CD14-positive monocyte (primary cell): Measurements from ENCODE around the gene FBXO36. TPM values are rescaled to one million over a fixed set of nuclear protein-coding genes. Genes with fewer than 3 reads are reported as not detected.

ENCODE experiments used
- DNase-seq, 3 donors: peaks; one replicate each; pipeline ENCODE4 v3.0.0-alpha.2; 2011 to 2022
- H2AFZ ChIP-seq: 2 replicates; pipeline ENCODE4 v1.6.0; 2012; ENCODE audit warnings: mild to moderate bottlenecking, low read depth, low read length, inconsistent platforms; ENCODE audit not compliant: insufficient read depth, poor library complexity, severe bottlenecking
- H3K27ac ChIP-seq, 2 donors: 1 replicate in 1 of 2; 2 replicates in 1 of 2; pipeline ENCODE4 v1.5.1; 2012 to 2013; ENCODE audit warnings: low read length in 2 of 2, control low read depth in 1 of 2, inconsistent platforms in 1 of 2, low read depth in 1 of 2, mild to moderate bottlenecking in 1 of 2
- H3K27me3 ChIP-seq, 2 donors: one replicate each; pipeline versions ENCODE4 v1.6.0 to v1.6.1; 2011 to 2013; ENCODE audit warnings: low read length in 2 of 2; ENCODE audit not compliant: control insufficient read depth in 2 of 2, insufficient read depth in 2 of 2
- H3K36me3 ChIP-seq, 2 donors: replicated peaks in 1 of 2; 1 replicate in 1 of 2; 2 replicates in 1 of 2; pipeline versions ENCODE4 v1.5.1 to v1.6.1; 2012 to 2013; ENCODE audit warnings: low read length in 2 of 2, control low read depth in 1 of 2, inconsistent platforms in 1 of 2, mild to moderate bottlenecking in 1 of 2; ENCODE audit not compliant: insufficient read depth in 2 of 2, control insufficient read depth in 1 of 2
- H3K4me1 ChIP-seq, 2 donors: 1 replicate in 1 of 2; 2 replicates in 1 of 2; pipeline versions ENCODE4 v1.5.1 to v1.6.1; 2012 to 2013; ENCODE audit warnings: low read length in 2 of 2, control low read depth in 1 of 2, inconsistent platforms in 1 of 2, mild to moderate bottlenecking in 1 of 2, moderate library complexity in 1 of 2; ENCODE audit not compliant: insufficient read depth in 2 of 2, control insufficient read depth in 1 of 2
- H3K4me2 ChIP-seq: replicated peaks from 2 replicates; pipeline ENCODE3; 2012; ENCODE audit warnings: low read length, moderate library complexity, mild to moderate bottlenecking; ENCODE audit not compliant: poor library complexity, severe bottlenecking; ENCODE audit errors: extremely low read depth
- H3K4me3 ChIP-seq, 3 experiments: fragments of 200-600 bp in 1 of 3; sonication (generic) in 1 of 3; replicated peaks in 1 of 3; 1 replicate in 2 of 3; 2 replicates in 1 of 3; pipeline ENCODE4 v1.5.1; 2011 to 2013; ENCODE audit warnings: low read length in 3 of 3, mild to moderate bottlenecking in 3 of 3, control low read depth in 2 of 3, low read depth in 2 of 3, inconsistent platforms in 1 of 3, moderate library complexity in 1 of 3
- H3K79me2 ChIP-seq: 2 replicates; pipeline ENCODE4 v1.6.0; 2012; ENCODE audit warnings: mild to moderate bottlenecking, control low read depth, inconsistent platforms, low read length, moderate library complexity; ENCODE audit not compliant: insufficient read depth
- H3K9ac ChIP-seq: 2 replicates; pipeline ENCODE4 v1.6.0; 2017; ENCODE audit warnings: low read length, mild to moderate bottlenecking; ENCODE audit not compliant: insufficient read depth, poor library complexity, severe bottlenecking
- H3K9me3 ChIP-seq, 2 donors: replicated peaks in 1 of 2; 1 replicate in 1 of 2; 2 replicates in 1 of 2; pipeline versions ENCODE4 v1.5.1 to v1.6.1; 2012 to 2013; ENCODE audit warnings: low read length in 2 of 2, control low read depth in 1 of 2; ENCODE audit not compliant: control insufficient read depth in 1 of 2, insufficient read depth in 1 of 2
- H4K20me1 ChIP-seq: 2 replicates; pipeline ENCODE4 v1.6.0; 2012; ENCODE audit warnings: mild to moderate bottlenecking, low read length, control low read depth, moderate library complexity; ENCODE audit not compliant: insufficient read depth
- H3K27ac Mint-ChIP-seq, 7 donors: one replicate each; pipeline ENCODE4 v1.8.0; 2020; ENCODE audit warnings: mild to moderate bottlenecking in 7 of 7, mixed read lengths in 7 of 7, moderate library complexity in 6 of 7, inconsistent platforms in 2 of 7
- H3K27me3 Mint-ChIP-seq, 3 donors: one replicate each; pipeline ENCODE4 v1.8.0; 2021 to 2022; ENCODE audit warnings: low read depth in 3 of 3, mild to moderate bottlenecking in 3 of 3, mixed read lengths in 3 of 3, moderate library complexity in 3 of 3, inconsistent platforms in 1 of 3
- H3K36me3 Mint-ChIP-seq, 2 donors: one replicate each; pipeline ENCODE4 v1.8.0; 2020; ENCODE audit warnings: mixed read lengths in 2 of 2, inconsistent platforms in 1 of 2, mild to moderate bottlenecking in 1 of 2
- H3K4me1 Mint-ChIP-seq: one replicate; pipeline ENCODE4 v1.8.0; 2020; ENCODE audit warnings: mild to moderate bottlenecking, mixed read lengths
- H3K4me3 Mint-ChIP-seq, 2 donors: one replicate each; pipeline ENCODE4 v1.8.0; 2020; ENCODE audit warnings: mild to moderate bottlenecking in 2 of 2, mixed read lengths in 2 of 2, moderate library complexity in 1 of 2
- H3K9me3 Mint-ChIP-seq, 7 donors: one replicate each; pipeline ENCODE4 v1.8.0; 2020 to 2022; ENCODE audit warnings: mixed read lengths in 7 of 7, mild to moderate bottlenecking in 6 of 7, moderate library complexity in 6 of 7, inconsistent platforms in 2 of 7
- WGBS: methylation state at CpG from one replicate; pipeline ENCODE4 v1.1.5; 2013; ENCODE audit warnings: missing lambda C conversion rate; ENCODE audit not compliant: insufficient coverage; 5-methylcytosine and 5-hydroxymethylcytosine counted together
- intact Hi-C, 2 donors: fragments of 100-400 bp; cut with micrococcal nuclease; formaldehyde crosslinking; loops; one replicate each; pipeline versions ENCODE4 v1.15.0 to v1.15.1; 2023
- polyA plus RNA-seq, 3 donors: library from polyadenylated mRNA; depleted of rRNA in 1 of 3; unstranded in 2 of 3; stranded (reverse) in 1 of 3; fragments of 300-500 nt in 2 of 3; fragments of >200 nt in 1 of 3; fragmentation: Illumina TruSeq in 2 of 3; gene quantifications; 1 replicate in 2 of 3; 2 replicates in 1 of 3; pipeline ENCODE4 v1.2.3, GENCODE V29; 2012 to 2021
- TF ChIP-seq, protein P1 (sequence below): fragments of 200-600 bp; IDR thresholded peaks from one replicate; pipeline ENCODE4 v1.8.0; 2022; ENCODE audit warnings: antibody characterized with exemption, mild to moderate bottlenecking

FBXO36 gene
- polyA plus RNA-seq, 3 donors = 0.52 to 0.90 (median 0.72) TPM

DNA sequence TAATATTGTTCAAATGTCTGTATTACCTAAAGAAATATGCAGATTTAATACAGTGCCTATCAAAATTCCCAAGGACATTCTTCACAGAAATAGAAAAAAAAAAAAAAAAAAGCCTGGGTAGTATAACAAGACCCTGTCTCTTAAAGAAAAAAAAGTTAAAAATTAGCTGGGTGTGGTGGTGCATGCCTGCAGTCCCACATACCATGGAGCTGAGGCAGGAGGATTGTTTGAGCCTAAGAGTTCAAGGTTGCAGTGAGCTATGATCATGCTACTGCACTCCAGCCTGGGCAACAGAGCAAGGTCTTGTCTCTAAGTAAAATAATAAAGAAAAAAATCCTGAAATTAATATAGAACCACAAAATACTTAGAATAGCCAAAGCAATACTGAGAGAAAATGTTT is 94.5 kb downstream of the FBXO36 start:
- peaks cover 4% of the 10 kb centered on the region for H3K4me1 Mint-ChIP-seq
- TF ChIP-seq, protein P1, sequence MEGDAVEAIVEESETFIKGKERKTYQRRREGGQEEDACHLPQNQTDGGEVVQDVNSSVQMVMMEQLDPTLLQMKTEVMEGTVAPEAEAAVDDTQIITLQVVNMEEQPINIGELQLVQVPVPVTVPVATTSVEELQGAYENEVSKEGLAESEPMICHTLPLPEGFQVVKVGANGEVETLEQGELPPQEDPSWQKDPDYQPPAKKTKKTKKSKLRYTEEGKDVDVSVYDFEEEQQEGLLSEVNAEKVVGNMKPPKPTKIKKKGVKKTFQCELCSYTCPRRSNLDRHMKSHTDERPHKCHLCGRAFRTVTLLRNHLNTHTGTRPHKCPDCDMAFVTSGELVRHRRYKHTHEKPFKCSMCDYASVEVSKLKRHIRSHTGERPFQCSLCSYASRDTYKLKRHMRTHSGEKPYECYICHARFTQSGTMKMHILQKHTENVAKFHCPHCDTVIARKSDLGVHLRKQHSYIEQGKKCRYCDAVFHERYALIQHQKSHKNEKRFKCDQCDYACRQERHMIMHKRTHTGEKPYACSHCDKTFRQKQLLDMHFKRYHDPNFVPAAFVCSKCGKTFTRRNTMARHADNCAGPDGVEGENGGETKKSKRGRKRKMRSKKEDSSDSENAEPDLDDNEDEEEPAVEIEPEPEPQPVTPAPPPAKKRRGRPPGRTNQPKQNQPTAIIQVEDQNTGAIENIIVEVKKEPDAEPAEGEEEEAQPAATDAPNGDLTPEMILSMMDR = no peak
- peaks cover 0 to 2% (median 1%) of the 10 kb centered on the region in 3 donors for H3K27me3 Mint-ChIP-seq
- no peak overlapping the region for H3K4me2 ChIP-seq
- H3K9me3 Mint-ChIP-seq = peaks cover 0 to 7% (median 0%) of the 10 kb centered on the region in 7 donors
- no peaks in the 10 kb centered on the region for H3K9me3 ChIP-seq
- no peak overlapping the region for H2AFZ ChIP-seq
- no peak overlapping the region for H3K4me3 Mint-ChIP-seq
- H3K27ac Mint-ChIP-seq = no peak overlapping the region
- H4K20me1 ChIP-seq = no peaks in the 10 kb centered on the region
- intact Hi-C loops = no loop called here
- no peak overlapping the region for H3K9ac ChIP-seq
- H3K27ac ChIP-seq = no peak overlapping the region
- H3K79me2 ChIP-seq = no peaks in the 10 kb centered on the region
- H3K27me3 ChIP-seq = no peaks in the 10 kb centered on the region
- no peaks in the 10 kb centered on the region for H3K4me1 ChIP-seq
- DNase-seq = no peak
- no peaks in the 10 kb centered on the region for H3K36me3 ChIP-seq
- no peaks in the 10 kb centered on the region for H3K36me3 Mint-ChIP-seq
- no peak overlapping the region for H3K4me3 ChIP-seq

DNA sequence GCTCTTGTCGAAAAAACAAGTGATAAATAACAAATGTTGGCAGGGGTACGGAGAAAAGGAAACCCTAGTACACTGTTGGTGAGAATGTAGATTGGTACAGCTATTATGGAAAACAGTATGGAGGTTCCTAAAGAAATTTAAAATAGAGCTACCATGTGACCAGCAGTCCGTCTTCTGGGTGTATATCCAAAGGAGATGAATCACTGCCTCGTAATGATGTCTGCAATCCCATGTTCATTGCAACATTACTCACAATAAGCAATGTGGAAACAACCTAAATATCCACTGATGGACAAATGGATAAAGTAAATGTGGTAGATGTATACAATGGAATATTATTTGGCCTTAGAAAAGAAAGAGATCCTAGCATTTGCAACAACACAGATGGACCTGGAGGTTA is 95.8 kb downstream of the FBXO36 start:
- H3K4me3 ChIP-seq = no peak overlapping the region
- H3K9me3 Mint-ChIP-seq = peaks cover 0 to 7% (median 0%) of the 10 kb centered on the region in 7 donors
- H3K4me3 Mint-ChIP-seq = no peak overlapping the region
- no peak overlapping the region for H3K4me2 ChIP-seq
- no peak overlapping the region for H2AFZ ChIP-seq
- no peak overlapping the region for H3K27ac Mint-ChIP-seq
- no peak overlapping the region for H3K9ac ChIP-seq
- H3K36me3 Mint-ChIP-seq = no peaks in the 10 kb centered on the region
- TF ChIP-seq, protein P1 = no peak
- H3K79me2 ChIP-seq = no peaks in the 10 kb centered on the region
- H3K27me3 ChIP-seq = no peaks in the 10 kb centered on the region
- H3K27ac ChIP-seq = no peak overlapping the region
- no peaks in the 10 kb centered on the region for H4K20me1 ChIP-seq
- H3K4me1 ChIP-seq = no peaks in the 10 kb centered on the region
- peaks cover 4% of the 10 kb centered on the region for H3K4me1 Mint-ChIP-seq
- H3K36me3 ChIP-seq = no peaks in the 10 kb centered on the region
- WGBS = no CpG with 5 or more reads among the region's 4 CpGs
- peak; percentile 1 to 18 (median 4) for DNase-seq
- no peaks in the 10 kb centered on the region for H3K9me3 ChIP-seq
- intact Hi-C loops = no loop called here
- peaks cover 0 to 2% (median 1%) of the 10 kb centered on the region in 3 donors for H3K27me3 Mint-ChIP-seq
